H1 (cell line): ENCODE data around the gene TMEM258. TPM values are rescaled to one million over a fixed set of nuclear protein-coding genes. Genes with fewer than 3 reads are reported as not detected.

Experiments
- GABPA ChIP-seq: IDR thresholded peaks from 2 replicates; pipeline ENCODE4 v1.6.1; 2011; ENCODE audit warnings: mild to moderate bottlenecking, low read length, moderate library complexity, borderline replicate concordance; ENCODE audit not compliant: insufficient read depth
- KDM1A ChIP-seq: fragments of 200-600, 300-600 bp; sonication (generic); IDR thresholded peaks from 2 replicates; pipeline ENCODE4 v1.7.1; 2016; ENCODE audit warnings: mild to moderate bottlenecking, low read length, borderline replicate concordance
- NRF1 ChIP-seq: IDR thresholded peaks from 2 replicates; pipeline ENCODE4 v1.6.1; 2011; ENCODE audit warnings: mild to moderate bottlenecking, low read depth, low read length, improper control_type of control experiment
- SAP30 ChIP-seq: fragments of 300-600 bp; sonication (generic); IDR thresholded peaks from 2 replicates; pipeline ENCODE4 v1.7.1; 2012; ENCODE audit warnings: low read length, moderate library complexity, mild to moderate bottlenecking, inconsistent platforms; ENCODE audit not compliant: insufficient read depth, insufficient replicate concordance
- polyA plus RNA-seq, 7 experiments: library from polyadenylated mRNA; depleted of rRNA in 3 of 7; stranded (reverse) in 5 of 7; unstranded in 2 of 7; fragments of >200 nt in 5 of 7; fragments of 200-250 nt in 2 of 7; gene quantifications; 1 replicate in 5 of 7; 2 replicates in 1 of 7; 4 replicates in 1 of 7; pipeline versions ENCODE4 v1.2.1 to v1.2.3, GENCODE V29; 2011 to 2013; ENCODE audit warnings: missing spikeins in 2 of 7, mixed read lengths in 2 of 7
- total RNA-seq: library from RNA; stranded (reverse); fragmentation: NEBNext Ultra II Directional; extraction: Animal tissue kit (Norgen Biotek cat#: 25700); gene quantifications from 2 replicates; pipeline ENCODE4 v1.2.1, GENCODE V29; 2021

TMEM258 gene
- total and polyA plus RNA-seq, 2 of the 8 experiments (the other 6 are each of a cell fraction or from before 2014, with no cell fraction given): 186 to 759 TPM

- no peak for TF ChIP-seq NRF1
- TF ChIP-seq KDM1A: no peak
- no peak for TF ChIP-seq SAP30
- no peak for TF ChIP-seq GABPA
Observed at GRCh38 chr11:61832754-61833153, 40.4 kb upstream of the TMEM258 start (continued).
